ENCODE results near the gene UCK2. TPM values are rescaled to one million over a fixed set of nuclear protein-coding genes. Genes with fewer than 3 reads are reported as not detected.

The UCK2 gene
- total and polyA plus RNA-seq, 11 donors, result 4.5 to 53.7 (median 13.9) TPM

- intact Hi-C loops (cut with DNase I), result loop anchor here in 1 of 10 donors (10.0 kb wide), 1 partner anchor 246 kb away; no protein-coding TSS in a partner anchor
- DNase-seq, result no peak
- WGBS, 4 donors, result 85 to 88% (median 87%) methylated on average over 2 of the region's 2 CpGs
Observed at GRCh38 chr1:165938844-165939243, 111.4 kb downstream of the UCK2 start.

GRCh38 chr1:165941531-165941930, 114.1 kb downstream of the UCK2 start:
- no peaks in the 10 kb centered on the region for H3K4me1 ChIP-seq
- no peaks in the 10 kb centered on the region for H3K36me3 ChIP-seq
- DNase-seq, result no peak
- WGBS, 4 donors, result 91 to 92% (median 91%) methylated on average over 21 of the region's 21 CpGs
- H3K9me3 ChIP-seq, result no peaks in the 10 kb centered on the region
- intact Hi-C loops (cut with DNase I), result no loop called here
- no peak overlapping the region for H3K4me3 ChIP-seq
- no peak for TF ChIP-seq POLR2A (IDR thresholded peaks at IDR 0.05)
- no peak for TF ChIP-seq CTCF (IDR thresholded peaks at IDR 0.05)
- no peak for ATAC-seq
- no peak overlapping the region for H3K27ac ChIP-seq
- H3K27me3 ChIP-seq, result no peaks in the 10 kb centered on the region

More at GRCh38 chr1:165938844-165939243, 111.4 kb downstream of the UCK2 start:
- Histone ChIP-seq H3K4me1 (no peaks in the 10 kb centered on the region), H3K27ac (no peak overlapping the region), H3K4me3 (no peak overlapping the region), H3K9me3 (no peaks in the 10 kb centered on the region), H3K36me3 (no peaks in the 10 kb centered on the region), H3K27me3 (no peaks in the 10 kb centered on the region)
- ATAC-seq, result no peak
- TF ChIP-seq POLR2A (IDR thresholded peaks at IDR 0.05) (no peak), CTCF (IDR thresholded peaks at IDR 0.05) (no peak)

- intact Hi-C loops (cut with DNase I), result no loop called here
- no peak for DNase-seq
- Histone ChIP-seq H3K9me3 (no peaks in the 10 kb centered on the region), H3K4me1 (no peaks in the 10 kb centered on the region), H3K27me3 (no peaks in the 10 kb centered on the region), H3K36me3 (no peaks in the 10 kb centered on the region), H3K27ac (no peak overlapping the region), H3K4me3 (no peak overlapping the region)
- TF ChIP-seq CTCF (IDR thresholded peaks at IDR 0.05), result no peak
- TF ChIP-seq POLR2A (IDR thresholded peaks at IDR 0.05), result no peak
- 62 to 88% (median 71%) methylated on average over 4 of the region's 4 CpGs for WGBS, 4 donors
- no peak for ATAC-seq
Observed at GRCh38 chr1:165942062-165942461, 114.6 kb downstream of the UCK2 start.

GRCh38 chr1:165942927-165943597, 115.6 kb downstream of the UCK2 start:
- Histone ChIP-seq H3K4me3 (no peak overlapping the region), H3K27ac (no peak overlapping the region), H3K9me3 (no peaks in the 10 kb centered on the region), H3K36me3 (no peaks in the 10 kb centered on the region), H3K4me1 (peaks cover 0 to 3% (median 0%) of the 10 kb centered on the region in 12 donors), H3K27me3 (no peaks in the 10 kb centered on the region)
- ATAC-seq (no peak), DNase-seq (no peak)
- TF ChIP-seq POLR2A (IDR thresholded peaks at IDR 0.05) (no peak), CTCF (IDR thresholded peaks at IDR 0.05) (no peak)
- WGBS, 4 donors, result 74 to 81% (median 79%) methylated on average over 3 of the region's 3 CpGs
- intact Hi-C loops (cut with DNase I), result no loop called here

Measured in heart left ventricle (tissue), 16 donors.